Measurements from ENCODE around the gene DAB2IP. TPM values are rescaled to one million over a fixed set of nuclear protein-coding genes. Genes with fewer than 3 reads are reported as not detected.

DAB2IP gene
- total RNA-seq, result 29.3 and 40.0 TPM in 2 replicates

GRCh38 chr9:121651295-121652020 lies at the start of gene DAB2IP:
TSS of gene DAB2IP (plus strand) at chr9:121651634. CDS start at chr9:121651776, 142 bp downstream.

Other genes starting within 250 kb of the DAB2IP start
- 0.14 TPM in 1 of 2 replicates, not detected in the other for gene GGTA1, start 151.8 kb upstream of the DAB2IP start, total RNA-seq

Data from airway epithelial cell (primary cell).